Stimulated activated CD4-positive, alpha-beta T cell treated with anti-CD3 and anti-CD28 coated beads, TNF-alpha, amount 100 ng/mL, for 48 hours (primary cell): Measurements from ENCODE around the gene TMEM69.
"Not testable (repeated sequence)": the region's sequence is repeated elsewhere in the genome, so short reads cannot be mapped to it uniquely, and the experiment has no call there.

ENCODE experiments used
- DNase-seq, 3 donors: peaks; one replicate each; pipeline ENCODE4 v3.0.0-alpha.2; 2020; ENCODE audit warnings: low read depth in 3 of 3

TMEM69 gene, protein sequence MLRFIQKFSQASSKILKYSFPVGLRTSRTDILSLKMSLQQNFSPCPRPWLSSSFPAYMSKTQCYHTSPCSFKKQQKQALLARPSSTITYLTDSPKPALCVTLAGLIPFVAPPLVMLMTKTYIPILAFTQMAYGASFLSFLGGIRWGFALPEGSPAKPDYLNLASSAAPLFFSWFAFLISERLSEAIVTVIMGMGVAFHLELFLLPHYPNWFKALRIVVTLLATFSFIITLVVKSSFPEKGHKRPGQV

DNA sequence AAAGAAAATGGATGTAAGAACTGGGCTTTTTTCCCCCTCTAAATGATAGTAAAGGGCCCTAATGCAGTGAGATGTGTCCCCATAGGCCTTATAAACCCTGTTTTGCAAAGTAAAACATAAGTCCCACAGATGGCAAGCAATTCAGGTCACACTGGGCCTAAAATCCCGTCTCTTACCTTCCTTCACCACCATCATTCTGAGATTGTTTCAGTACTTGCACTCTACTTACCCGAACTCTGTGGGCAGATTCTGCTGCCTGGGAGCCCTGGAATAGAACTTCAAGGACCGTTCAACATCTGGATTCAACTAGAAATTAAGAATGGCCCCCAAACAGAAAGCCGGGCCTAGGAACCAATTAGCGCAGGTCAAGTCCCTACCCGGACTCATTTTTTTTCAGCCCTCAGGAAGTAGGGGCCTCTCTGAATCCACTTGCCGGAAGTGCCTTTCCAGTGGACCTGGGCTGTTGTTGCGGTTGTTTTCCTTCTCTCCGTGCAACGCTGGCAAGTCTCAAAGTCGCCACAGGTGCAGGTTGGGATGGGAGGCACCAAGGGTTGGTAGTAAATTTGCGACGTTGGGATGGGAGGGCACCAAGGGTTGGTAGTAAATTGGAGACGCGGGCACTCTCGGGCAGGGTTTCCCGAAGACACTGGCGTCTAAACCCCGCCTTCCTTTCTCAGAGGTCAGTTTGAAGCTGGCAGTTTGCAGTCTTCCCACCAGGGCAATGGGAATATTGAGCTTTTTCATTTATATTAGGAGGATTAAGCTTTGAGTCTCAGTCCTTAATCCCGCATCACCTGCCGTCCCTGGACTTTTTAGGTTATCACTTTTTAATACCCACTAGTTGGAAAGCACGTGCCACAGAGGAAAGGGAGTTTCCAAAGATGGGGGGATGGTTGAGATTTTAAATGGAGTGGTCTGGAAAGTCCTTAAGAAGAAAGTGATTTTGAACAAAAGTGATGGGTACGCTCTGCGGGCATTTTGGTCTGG is at the start of gene TMEM69:
Gene TMEM69 (plus strand): TSS at position 428 of the 987 bp plus-strand sequence. CDS start 2,888 bp downstream, outside the sequence.
- peak; percentile 51 to 72 (median 62) for DNase-seq

DNA sequence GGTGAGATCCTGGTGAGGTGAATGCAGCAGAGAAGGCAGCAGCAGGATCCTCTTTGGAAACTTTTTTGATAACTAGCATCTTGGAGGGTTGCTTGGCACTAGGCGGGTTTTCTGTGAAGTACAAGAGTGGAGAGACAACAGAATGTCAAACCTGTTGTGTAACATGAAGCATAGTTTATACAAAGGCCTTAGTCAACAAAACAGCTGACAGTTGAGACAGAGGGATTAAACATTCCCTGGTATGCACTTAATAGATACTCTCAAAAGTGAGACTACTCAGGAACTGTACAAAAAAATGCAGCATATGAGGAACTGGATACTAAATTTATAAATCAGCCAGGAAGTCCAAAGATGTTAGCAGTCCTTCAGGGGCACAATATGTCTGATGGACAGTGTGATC is 47.7 kb upstream of the TMEM69 start:
- DNase-seq = no peak

DNA sequence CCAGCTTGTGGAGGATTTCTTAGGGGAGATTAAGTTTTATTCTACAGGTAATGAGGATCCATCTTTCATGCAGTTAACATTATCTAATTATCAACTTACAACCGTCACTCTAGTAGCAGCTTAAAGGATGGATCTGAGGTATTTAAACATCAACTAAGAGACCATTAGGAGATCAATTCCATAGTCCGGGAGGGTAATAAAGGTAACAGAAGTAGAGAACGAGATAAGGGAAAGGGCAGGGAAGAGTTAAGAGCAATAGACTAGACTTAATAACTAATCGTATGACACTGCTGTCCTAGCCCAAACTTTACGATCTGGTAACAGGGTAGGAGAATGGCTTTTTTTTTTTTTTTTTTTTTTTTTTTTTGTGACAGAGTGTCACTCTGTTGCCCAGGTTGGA is 44.7 kb upstream of the TMEM69 start:
- DNase-seq = no peak

DNA sequence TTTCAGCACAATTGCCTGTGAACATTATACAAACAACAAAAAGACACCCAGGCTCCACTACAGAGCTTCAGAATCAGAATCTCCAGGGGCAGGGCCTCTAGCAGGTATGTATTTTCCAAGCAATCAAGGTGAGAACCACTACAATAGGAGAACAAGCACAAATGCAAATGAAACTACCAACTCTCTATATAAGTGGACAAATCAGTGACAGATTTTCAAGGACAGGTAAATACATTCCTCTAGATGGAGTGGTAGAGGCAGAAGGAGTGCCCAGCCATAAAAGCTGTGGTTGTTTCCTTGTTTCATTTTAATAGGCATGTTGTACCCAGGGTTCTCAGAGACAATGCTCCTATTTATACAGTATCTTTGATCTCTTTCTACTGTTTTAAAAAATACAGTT is 44.0 kb upstream of the TMEM69 start:
- DNase-seq = no peak

DNA sequence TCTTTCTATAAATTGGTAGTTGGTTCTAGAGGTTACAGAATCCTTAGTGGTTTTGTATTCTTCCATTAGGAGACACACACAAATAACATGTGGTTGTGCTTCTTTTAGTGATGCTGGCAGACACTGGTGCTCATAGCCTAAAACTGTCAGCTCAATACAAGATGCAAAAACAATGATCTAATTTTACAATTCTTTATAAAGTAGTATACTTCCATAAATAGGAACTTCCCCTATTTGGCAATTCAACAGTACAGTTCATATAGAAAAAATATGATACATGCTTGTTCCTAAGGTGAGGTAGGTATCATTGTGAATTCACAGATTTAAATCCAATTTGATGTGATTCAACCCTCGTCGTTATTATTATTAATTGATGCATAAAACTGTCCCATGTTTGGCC is 43.3 kb upstream of the TMEM69 start:
- DNase-seq = no peak

DNA sequence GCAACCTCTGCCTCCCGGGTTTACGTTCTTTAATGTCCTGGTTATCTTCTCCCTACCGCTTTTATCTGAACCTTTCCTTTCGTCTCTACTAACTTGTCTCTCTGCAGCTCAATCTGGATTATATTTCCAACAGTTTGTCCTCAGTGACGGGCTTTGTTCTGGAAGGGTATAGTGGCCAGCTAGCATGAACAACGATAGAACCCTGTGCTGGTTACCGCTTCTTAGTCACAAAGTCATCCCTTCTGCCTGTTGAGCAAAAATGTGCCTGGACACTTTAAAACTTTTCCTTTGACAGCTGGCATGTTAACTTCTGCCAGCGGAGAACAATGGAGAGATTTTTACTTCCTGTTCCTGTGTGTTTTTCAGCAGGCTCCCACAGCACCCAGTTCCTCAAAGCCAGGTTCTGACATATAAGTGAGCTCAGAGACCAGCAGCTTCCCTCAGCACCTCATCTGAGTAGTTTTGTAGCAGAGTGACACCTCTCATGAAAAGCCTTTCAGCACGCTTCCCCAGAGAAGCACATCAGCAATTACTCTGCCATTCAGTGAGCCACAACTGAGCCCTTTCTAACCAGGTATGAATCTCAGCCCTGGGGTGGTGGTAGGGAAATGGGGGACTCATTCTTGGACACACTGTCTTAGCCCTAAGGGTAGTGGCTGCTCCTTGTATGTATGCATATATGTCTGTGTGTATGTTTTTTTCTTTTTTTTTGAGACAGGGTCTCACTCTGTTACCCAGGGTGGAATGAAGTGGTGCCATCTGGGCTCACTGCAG is 40.5 kb upstream of the TMEM69 start:
- DNase-seq = no peak

DNA sequence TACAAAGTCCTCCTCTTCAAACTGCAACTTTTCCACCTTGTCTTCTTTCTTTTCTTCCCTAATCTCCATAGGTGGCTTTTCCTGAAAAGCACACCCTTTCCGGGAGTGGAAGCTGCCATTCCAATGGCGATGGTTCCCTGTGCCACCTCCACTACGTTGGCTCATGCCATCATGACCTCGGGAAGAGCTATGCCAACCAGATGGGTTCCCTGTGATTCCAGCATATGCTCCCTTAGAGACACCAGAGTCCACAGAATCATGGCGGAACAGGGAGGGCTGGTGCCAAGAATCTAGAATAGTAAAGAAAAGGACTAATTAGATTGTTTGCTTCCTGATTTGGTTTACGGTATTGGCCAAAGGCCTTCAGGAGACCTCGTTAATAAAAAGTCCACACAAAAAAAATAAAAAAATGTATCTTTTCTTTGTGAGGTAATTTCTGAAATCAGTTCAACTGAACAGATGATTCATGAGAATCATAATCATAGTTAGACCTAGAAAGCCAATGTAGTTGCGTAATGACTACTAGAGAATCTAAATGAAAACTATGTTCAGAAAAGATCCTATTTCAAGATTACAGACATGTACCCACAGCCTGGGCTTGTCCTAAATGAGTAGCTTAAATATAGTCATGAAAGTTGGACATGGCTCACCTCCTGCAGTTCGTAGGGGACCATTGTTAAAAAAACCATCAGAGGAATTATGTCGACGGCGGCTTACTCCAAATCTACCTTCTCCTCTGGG is 33.3 kb upstream of the TMEM69 start:
- no peak for DNase-seq

DNA sequence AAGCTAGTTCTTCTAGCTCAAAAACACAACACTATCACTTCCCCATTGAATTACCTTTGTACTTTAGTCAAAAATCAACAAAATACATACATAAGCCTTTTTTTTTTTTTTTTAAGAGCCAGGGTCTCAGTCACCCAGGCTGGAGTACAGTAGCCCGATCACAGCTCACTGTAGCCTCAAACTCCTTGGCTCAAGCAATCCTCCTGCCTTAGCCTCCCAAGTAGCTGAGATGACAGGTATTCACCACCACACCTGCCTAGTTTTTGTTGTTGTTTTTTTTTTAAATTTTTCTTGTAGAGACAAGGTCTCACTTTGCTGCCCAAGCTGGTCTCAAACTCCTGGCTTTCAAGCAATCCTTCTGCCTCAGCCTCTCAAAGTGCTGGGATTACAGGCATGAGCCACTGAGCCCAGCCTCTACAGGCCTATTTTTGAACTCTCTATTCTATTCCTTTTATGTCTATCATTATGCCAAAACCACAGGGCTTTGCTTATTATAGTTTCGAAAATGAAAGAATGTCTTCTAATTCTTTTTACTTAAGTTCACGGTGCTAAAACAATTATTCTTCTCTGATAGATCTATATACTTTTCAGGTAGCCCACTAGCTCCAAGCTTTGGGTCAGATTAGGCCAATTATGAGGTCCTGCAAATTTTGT is 31.3 kb upstream of the TMEM69 start:
- DNase-seq = no peak

DNA sequence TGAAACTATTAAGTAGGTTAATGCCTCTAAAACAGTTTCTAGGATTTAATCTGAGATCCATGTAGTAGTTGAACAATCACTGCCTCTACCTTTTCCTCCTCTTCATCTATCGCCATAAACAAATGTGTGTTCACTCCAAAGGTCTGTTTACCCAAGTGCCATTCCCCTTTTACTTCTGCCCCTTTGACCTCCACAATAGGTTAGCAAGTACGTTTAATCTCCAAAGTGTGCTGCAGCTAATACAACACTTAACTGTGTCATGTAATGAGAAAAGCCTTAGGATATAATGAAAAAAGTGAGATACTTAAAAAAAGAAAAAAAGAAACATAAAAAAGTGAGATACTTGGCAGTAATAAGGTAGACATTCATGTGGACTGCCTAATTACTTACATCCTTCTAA is 29.8 kb upstream of the TMEM69 start:
- no peak for DNase-seq

DNA sequence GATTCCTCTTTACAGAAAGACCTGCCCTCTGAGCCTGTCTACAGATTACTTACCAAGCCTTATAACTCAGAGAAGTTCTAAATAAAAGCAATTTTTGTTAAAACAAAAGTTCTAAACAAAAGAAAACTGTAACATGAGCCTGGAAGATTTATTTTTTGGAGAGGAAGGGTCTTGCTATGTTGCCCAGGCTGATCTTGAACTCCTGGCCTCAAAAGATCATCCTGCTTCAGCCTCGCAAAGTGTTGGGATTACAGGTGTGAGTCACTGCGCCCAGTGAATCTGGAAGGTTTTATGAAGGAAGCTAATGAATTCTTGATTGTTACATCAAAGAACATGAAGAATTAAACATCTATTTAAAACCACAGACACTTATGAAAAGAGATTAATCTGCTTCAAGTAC is 28.8 kb upstream of the TMEM69 start:
- no peak for DNase-seq

DNA sequence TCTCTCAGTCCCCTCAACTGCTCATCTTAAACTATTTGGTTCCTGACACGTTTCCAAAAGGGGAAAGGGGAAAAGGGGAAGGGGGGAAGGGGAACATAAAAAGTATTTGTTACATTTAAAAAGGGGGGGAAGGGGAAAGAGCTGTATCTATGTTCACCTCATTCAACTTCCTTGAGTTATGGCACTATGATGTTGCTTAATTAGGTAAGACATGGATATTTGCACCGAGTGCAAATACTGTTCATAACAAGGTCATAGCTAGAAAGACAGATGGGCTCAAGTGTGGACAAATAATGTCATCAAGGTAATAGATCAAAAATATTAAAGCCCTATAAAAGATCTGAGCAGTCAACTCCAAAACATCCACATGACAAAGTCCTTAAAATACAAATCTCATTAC is 27.6 kb upstream of the TMEM69 start:
- DNase-seq = no peak

DNA sequence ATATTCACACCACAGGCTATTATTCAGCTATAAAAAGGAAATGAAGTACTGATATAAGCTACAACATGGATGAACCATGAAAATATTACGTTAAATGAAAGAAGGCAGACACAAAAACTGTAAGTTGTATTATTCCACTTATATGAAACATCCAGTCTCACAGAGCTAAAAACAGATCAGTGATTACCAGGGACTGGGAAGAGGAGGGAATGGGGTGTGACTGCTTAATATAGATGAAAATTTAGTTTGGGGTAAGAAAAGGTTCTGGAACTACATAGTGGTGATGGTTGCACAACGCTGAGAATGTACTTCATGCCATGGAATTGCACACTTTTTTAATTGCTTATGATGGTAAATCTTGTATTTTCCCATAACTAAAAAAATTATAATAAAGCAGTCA is 21.1 kb upstream of the TMEM69 start:
- no peak for DNase-seq

DNA sequence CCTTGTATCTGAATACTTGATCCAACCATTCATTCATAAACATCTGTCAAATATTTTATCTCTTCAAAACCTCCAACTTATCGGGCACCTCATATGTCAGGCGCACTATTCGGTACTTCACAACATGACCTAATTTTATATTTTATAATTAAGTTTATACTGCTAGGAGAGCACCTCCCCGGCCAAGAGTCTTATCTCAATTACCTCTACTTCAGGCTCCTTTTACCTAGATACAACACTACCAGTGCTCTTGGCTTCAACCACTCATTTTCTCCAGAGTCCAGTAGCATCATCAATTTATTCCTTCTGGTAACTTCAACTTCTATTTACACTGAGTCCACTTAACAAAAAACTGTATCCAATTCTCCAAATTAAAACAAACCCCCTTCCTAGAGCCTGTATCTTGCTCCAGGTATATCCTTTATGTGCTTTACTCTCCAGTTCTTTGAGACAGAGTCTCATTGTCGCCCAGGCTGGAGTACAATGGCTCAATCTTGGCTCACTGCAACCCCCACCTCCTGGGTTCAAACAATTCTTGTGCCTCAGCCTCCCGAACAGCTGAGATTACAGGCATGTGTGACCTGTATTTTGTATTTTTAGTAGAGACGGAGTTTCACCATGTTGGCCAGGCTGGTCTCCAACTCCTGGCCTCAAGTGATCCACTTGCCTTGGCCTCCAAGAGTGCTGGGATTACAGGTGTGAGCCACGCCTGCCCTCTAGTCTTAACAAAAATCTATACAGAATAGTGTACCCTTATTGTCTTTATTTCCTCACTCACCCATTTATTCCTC is 20.5 kb upstream of the TMEM69 start:
- no peak for DNase-seq

DNA sequence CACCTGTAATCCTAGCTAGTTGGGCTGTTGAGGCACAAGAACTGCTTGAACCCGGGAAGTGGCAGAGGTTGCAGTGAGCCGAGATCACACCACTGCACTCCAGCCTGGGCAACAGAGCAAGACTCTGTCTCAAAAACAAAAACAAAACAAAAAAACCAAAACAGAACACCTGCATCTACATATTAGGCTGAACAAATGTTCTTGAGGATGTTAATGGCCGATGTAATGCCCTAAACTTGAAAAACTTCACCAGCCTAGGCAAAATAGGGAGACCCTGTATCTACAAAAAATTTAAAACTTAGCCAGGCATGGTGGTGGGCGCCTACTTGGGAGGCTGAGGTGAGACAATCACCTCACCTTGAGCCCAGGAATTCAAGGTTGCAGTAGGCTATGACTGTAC is 19.5 kb upstream of the TMEM69 start:
- DNase-seq = no peak

DNA sequence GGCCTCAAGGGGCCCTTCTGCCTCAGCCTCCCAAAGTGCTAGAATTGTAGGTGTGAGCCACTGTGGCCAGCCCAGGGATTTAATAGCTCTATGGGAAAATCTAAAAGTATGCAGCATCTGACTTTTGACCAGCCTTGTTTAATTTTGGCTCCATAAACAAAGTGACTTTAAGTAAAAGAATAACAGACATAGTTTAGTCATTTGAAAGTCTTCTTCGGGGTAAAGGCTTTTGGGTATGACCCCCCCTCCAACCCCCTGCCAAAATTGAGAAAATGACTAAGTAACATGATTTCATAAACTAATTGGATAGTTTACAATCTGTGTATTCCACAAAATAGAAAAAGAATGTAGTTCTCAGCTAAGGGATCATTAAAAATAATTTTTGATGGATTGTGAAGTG is 18.6 kb upstream of the TMEM69 start:
- DNase-seq = no peak

DNA sequence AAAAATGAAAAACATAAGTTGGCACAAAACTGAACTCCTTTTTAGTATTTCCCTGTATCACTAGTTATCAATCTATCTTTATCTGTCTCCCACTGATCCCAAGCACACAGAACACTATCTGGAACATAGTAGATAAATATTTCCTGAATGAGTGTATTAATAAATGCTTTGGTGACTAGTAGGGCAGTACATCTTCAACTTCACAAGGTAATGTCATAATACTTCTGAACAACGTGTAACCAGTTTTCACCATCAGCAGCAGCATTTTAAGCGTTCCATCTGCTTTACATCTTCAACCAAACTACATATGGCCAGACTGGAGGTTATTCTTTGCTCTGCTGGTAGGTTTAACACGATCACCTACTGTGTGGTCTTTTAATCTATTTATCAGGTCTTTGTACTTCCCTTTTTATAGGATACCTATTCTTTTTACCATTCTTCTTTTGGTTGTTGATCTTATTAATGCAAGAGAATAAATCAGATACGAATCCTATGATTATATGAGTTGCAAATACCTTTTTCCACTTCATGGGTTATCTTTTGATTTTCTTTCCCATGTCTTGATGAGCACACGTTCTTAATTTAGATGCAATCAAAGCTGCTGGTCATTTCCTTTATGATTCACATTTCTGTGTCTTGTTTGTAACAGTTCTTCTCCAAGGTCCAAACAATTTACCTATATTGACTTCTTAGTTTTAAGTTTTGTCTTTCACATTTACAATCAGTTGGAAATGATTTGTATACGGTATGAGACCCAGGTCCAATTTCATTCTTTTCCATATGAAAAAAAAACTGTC is 17.9 kb upstream of the TMEM69 start:
- no peak for DNase-seq

DNA sequence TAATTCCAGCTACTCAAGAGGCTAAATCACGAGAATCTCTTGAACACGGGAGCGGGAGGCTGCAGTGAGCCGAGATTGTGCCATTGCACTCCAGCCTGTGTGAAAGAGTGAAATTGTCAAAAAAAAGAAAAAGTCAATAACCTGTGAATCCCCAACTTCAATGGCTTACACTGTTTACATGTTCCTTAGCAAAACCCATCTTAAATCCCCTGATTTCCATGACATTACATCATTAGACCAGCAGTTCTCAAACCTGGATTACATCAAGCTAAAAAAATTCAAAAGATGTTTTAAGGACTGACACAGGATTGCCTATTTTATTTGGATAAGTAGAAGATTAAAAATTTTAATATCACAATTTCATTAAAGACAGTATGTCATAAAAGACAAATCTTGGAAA is 14.0 kb upstream of the TMEM69 start:
- no peak for DNase-seq

DNA sequence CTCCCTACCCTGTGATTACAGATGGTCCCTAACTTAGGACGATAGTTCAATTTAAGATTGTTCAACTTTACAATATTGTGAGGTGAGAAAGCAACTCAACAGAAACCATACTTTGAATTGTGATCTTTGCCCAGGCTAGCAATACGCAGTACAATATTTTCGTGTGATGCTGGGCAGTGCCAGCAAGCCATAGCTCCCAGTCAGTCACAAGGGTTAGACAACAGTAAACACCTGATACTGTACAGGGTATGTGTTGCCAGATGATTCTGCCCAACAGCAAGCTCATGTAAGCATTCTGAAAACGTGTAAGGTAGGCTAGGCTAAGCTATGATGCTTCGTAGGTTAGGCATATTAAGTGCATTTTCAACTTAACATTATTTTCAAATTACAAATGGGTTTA is 13.5 kb upstream of the TMEM69 start:
- DNase-seq = no peak

DNA sequence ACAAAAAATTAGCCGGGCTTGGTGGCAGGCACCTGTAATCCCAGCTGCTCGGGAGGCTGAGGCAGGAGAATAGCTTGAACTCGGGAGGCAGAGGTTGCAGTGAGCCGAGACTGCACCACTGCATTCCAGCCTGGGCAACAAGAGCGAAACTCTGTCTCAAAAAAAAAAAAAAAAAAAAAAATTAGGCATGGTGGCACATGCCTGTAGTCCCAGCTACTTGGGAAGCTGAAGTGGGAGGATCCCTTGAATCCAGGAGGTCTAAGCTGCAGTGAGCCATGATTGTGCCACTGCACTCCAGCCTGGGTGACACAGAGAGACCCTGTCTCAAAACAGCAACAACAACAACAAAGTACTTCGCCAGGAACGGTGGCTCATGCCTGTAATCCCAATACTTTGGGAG is 11.4 kb upstream of the TMEM69 start:
- DNase-seq = not testable (repeated sequence)
